ENCODE results near the gene SPCS2. TPM values are rescaled to one million over a fixed set of nuclear protein-coding genes. Genes with fewer than 3 reads are reported as not detected.
A peak's percentile ranks its signal among the peaks of the same experiment; 100 is the strongest.
"Not testable (repeated sequence)": the region's sequence is repeated elsewhere in the genome, so short reads cannot be mapped to it uniquely, and the experiment has no call there.

The SPCS2 gene
- total and polyA plus RNA-seq, 7 donors = 28.8 to 131 (median 46.5) TPM

- H3K36me3 ChIP-seq = peaks cover 0 to 2% (median 0%) of the 10 kb centered on the region in 4 donors
- WGBS, 2 donors = 93 to 95% methylated on average over 2 of the region's 2 CpGs
- DNase-seq = no peak
- H3K4me3 ChIP-seq = no peak overlapping the region
- no peaks in the 10 kb centered on the region for H3K27me3 ChIP-seq
- intact Hi-C loops (cut with DNase I) = loop anchor here (5.0 kb wide), 1 partner anchor 32 kb away; no protein-coding TSS in a partner anchor
- H3K9me3 ChIP-seq = no peaks in the 10 kb centered on the region
- no peak for TF ChIP-seq POLR2A (IDR thresholded peaks at IDR 0.05)
- no peak for TF ChIP-seq POLR2AphosphoS5 (IDR thresholded peaks at IDR 0.05)
- no peak for TF ChIP-seq EP300 (IDR thresholded peaks at IDR 0.05)
- no peak for TF ChIP-seq CTCF (IDR thresholded peaks at IDR 0.05)
- H3K27ac ChIP-seq = no peak overlapping the region
- H3K4me1 ChIP-seq = peaks cover 0 to 10% (median 5%) of the 10 kb centered on the region in 4 donors
Measured at GRCh38 chr11:74984730-74985129, 35.7 kb downstream of the SPCS2 start.

GRCh38 chr11:74988541-74989259 lies 39.6 kb downstream of the SPCS2 start, which contains the start of gene NEU3:
NEU3 (plus strand) TSS chr11:74988933; CDS start chr11:74989061, 128 bp downstream.
- H3K4me3 ChIP-seq = peak within 1 kb of the TSS; percentile 48 to 74 (median 64)
- TF ChIP-seq POLR2AphosphoS5 (IDR thresholded peaks at IDR 0.05) = peak; percentile 20 to 70 (median 60)
- TF ChIP-seq CTCF (IDR thresholded peaks at IDR 0.05) = no peak
- H3K36me3 ChIP-seq = no peaks in the 10 kb centered on the region
- peaks cover 0 to 12% (median 6%) of the 10 kb centered on the region in 4 donors for H3K4me1 ChIP-seq
- peak within 1 kb of the TSS; percentile 67 to 71 (median 71) for H3K27ac ChIP-seq
- intact Hi-C loops (cut with DNase I) = loop anchor here (5.0 kb wide), 1 partner anchor 36 kb away; no protein-coding TSS in a partner anchor
- WGBS, 2 donors = 0 to 1% methylated on average over 46 of the region's 46 CpGs
- peak; percentile 84 for DNase-seq
- H3K27me3 ChIP-seq = no peaks in the 10 kb centered on the region
- no peaks in the 10 kb centered on the region for H3K9me3 ChIP-seq

GRCh38 chr11:74989260-74989638 lies 40.2 kb downstream of the SPCS2 start:
- WGBS, 2 donors = 2 to 6% methylated on average over 8 of the region's 8 CpGs
- intact Hi-C loops (cut with DNase I) = loop anchor here (5.0 kb wide), 1 partner anchor 37 kb away; no protein-coding TSS in a partner anchor
- Histone ChIP-seq H3K4me3 (peak overlapping the region; percentile 48 to 74 (median 64)), H3K4me1 (peaks cover 0 to 12% (median 6%) of the 10 kb centered on the region in 4 donors), H3K27me3 (no peaks in the 10 kb centered on the region), H3K9me3 (no peaks in the 10 kb centered on the region), H3K27ac (peak overlapping the region; percentile 67 to 71 (median 71)), H3K36me3 (no peaks in the 10 kb centered on the region)
- no peak for DNase-seq
- TF ChIP-seq EP300 (IDR thresholded peaks at IDR 0.05) (no peak), CTCF (IDR thresholded peaks at IDR 0.05) (no peak), POLR2AphosphoS5 (IDR thresholded peaks at IDR 0.05) (no peak), POLR2A (IDR thresholded peaks at IDR 0.05) (no peak)

- DNase-seq; H3K4me3 ChIP-seq; intact Hi-C loops (cut with DNase I); H3K27me3 ChIP-seq; H3K27ac ChIP-seq; H3K9me3 ChIP-seq; H3K36me3 ChIP-seq: not testable (repeated sequence)
- WGBS, 2 donors = 90 to 95% methylated on average over 4 of the region's 4 CpGs
- H3K4me1 ChIP-seq = peaks cover 0 to 12% (median 6%) of the 10 kb centered on the region in 4 donors
Measured at GRCh38 chr11:74990150-74990549, 41.1 kb downstream of the SPCS2 start.

- no peak overlapping the region for H3K27ac ChIP-seq
Measured at GRCh38 chr11:74990941-74991340, 41.9 kb downstream of the SPCS2 start.

More at GRCh38 chr11:74990941-74991340, 41.9 kb downstream of the SPCS2 start:
- intact Hi-C loops (cut with DNase I) = no loop called here
- TF ChIP-seq POLR2AphosphoS5 (IDR thresholded peaks at IDR 0.05) = no peak
- no peak for TF ChIP-seq POLR2A (IDR thresholded peaks at IDR 0.05)
- TF ChIP-seq CTCF (IDR thresholded peaks at IDR 0.05) = no peak
- H3K4me1 ChIP-seq = peaks cover 0 to 12% (median 6%) of the 10 kb centered on the region in 4 donors
- no peak for DNase-seq
- H3K27me3 ChIP-seq = no peaks in the 10 kb centered on the region
- no peak overlapping the region for H3K4me3 ChIP-seq
- peaks cover 0 to 11% (median 6%) of the 10 kb centered on the region in 4 donors for H3K36me3 ChIP-seq
- H3K9me3 ChIP-seq = no peaks in the 10 kb centered on the region
- WGBS, 2 donors = 39 to 61% methylated on average over 1 of the region's 1 CpG
